ENCODE results near the gene PWWP2B. TPM values are rescaled to one million over a fixed set of nuclear protein-coding genes. Genes with fewer than 3 reads are reported as not detected.
"Not testable (repeated sequence)": the region's sequence is repeated elsewhere in the genome, so short reads cannot be mapped to it uniquely, and the experiment has no call there.

The PWWP2B gene
- total and polyA plus RNA-seq, 4 donors: 4.8 to 12.0 (median 10.3) TPM

DNA sequence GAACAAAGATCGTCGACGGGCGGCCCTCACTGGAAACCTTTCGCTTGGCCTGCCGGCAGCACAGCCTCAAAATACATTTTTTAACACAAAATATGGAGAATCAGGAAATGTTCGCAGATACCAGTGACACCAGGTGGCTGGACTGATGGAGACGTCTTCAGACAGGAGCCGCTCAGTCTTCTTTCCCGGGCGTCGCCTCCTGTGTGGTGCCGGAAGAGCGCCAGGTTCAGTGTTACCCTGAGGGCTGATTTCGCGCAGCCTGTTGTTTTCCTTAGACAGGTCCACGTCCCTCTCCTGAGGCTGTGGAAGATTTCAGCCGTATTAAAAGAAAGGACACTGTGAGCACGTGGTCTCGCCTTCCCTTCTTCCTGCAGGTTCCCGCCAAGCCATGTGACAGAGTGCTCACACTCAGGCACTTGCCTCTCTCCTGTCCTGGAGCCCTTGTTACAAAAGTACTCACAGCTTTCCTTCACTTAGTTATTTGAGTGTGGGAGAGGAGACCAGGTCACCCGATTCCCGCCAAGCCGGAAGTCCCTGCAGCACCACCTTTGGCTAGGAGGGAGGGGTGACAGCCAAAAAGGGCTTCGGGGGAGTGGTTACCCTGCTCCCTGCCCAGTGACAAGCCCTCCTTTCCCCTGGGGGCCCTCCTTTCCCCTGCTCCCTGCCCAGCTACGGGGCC, 21.7 kb upstream of the PWWP2B start:
- H3K27ac ChIP-seq (ENCODE audit: low read depth, low read length): no peak overlapping the region
- no peaks in the 10 kb centered on the region for H3K4me1 ChIP-seq (ENCODE audit: control insufficient read depth, insufficient read depth, low read length)
- DNase-seq (ENCODE audit: low read depth in 4 of 6, low spot score in 6 of 6): no peak
- WGBS (ENCODE audit: insufficient coverage): 79% methylated on average over 18 of the region's 26 CpGs
- H3K36me3 ChIP-seq (ENCODE audit: control insufficient read depth, insufficient read depth, low read length): peaks cover 59% of the 10 kb centered on the region
- H3K27me3 ChIP-seq (ENCODE audit: control insufficient read depth, insufficient read depth, low read length): no peaks in the 10 kb centered on the region
- no peak overlapping the region for H3K4me3 ChIP-seq (ENCODE audit: low read depth, low read length)
- H3K9me3 ChIP-seq (ENCODE audit: control insufficient read depth, insufficient read depth, low read length): no peaks in the 10 kb centered on the region

DNA sequence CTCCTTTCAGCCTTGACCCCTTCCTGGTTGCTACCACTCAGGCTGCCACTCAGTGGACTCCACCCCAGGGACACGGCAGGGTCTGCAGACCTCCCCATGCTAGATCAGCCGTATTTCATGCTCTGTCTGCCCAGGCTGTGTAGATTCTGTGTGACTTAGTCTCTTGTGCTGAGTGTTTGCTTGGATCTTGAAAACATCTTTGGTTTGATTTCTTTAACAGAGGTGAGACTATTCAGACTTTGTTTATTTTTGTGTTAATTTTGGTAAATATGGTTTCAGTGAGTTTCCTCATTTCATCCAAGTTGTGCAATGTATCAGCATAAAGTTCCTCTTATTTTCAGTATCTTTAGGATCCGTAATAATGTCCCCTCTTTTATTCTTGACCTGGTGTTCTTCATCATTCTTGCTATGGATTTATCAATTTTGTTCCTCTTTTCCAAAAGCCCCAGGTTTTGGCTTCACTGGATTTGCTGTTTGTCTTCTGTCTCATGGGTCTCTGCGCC, 21.2 kb upstream of the PWWP2B start:
- Histone ChIP-seq H3K36me3 (ENCODE audit: control insufficient read depth, insufficient read depth, low read length) (peaks cover 54% of the 10 kb centered on the region), H3K4me1 (ENCODE audit: control insufficient read depth, insufficient read depth, low read length) (no peaks in the 10 kb centered on the region), H3K9me3 (ENCODE audit: control insufficient read depth, insufficient read depth, low read length) (no peaks in the 10 kb centered on the region), H3K4me3 (ENCODE audit: low read depth, low read length) (no peak overlapping the region), H3K27me3 (ENCODE audit: control insufficient read depth, insufficient read depth, low read length) (no peaks in the 10 kb centered on the region), H3K27ac (ENCODE audit: low read depth, low read length) (no peak overlapping the region)
- 60% methylated on average over 2 of the region's 4 CpGs for WGBS (ENCODE audit: insufficient coverage)
- DNase-seq (ENCODE audit: low read depth in 4 of 6, low spot score in 6 of 6): no peak

DNA sequence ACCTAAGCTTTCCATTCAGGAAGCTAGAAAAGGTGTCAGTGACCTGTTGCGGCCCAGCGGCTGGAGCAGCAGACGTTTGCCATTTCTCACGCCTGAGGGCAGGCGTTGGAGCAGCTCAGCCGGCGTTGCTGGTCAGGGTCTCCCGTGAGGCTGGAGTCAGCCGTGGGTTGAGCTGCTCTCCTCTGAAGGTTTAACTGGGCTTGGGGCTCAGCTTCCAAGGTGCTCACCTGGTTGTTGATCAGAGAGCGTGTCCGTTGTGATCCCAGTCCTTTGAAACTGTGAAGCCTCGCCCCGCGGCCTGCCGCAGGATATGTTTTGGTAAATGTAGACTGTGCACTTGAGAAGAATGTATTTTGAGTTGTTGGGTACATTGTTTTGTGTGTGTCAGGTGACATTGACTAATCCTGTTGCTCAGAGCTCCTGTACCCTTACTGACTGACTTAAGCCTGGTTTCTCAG, 20.6 kb upstream of the PWWP2B start:
- Histone ChIP-seq H3K4me1 (ENCODE audit: control insufficient read depth, insufficient read depth, low read length) (no peaks in the 10 kb centered on the region), H3K9me3 (ENCODE audit: control insufficient read depth, insufficient read depth, low read length) (peaks cover 1% of the 10 kb centered on the region), H3K27ac (ENCODE audit: low read depth, low read length) (no peak overlapping the region), H3K4me3 (ENCODE audit: low read depth, low read length) (no peak overlapping the region), H3K36me3 (ENCODE audit: control insufficient read depth, insufficient read depth, low read length) (peaks cover 48% of the 10 kb centered on the region), H3K27me3 (ENCODE audit: control insufficient read depth, insufficient read depth, low read length) (no peaks in the 10 kb centered on the region)
- no peak for DNase-seq (ENCODE audit: low read depth in 4 of 6, low spot score in 6 of 6)
- WGBS (ENCODE audit: insufficient coverage): 78% methylated on average over 14 of the region's 15 CpGs

DNA sequence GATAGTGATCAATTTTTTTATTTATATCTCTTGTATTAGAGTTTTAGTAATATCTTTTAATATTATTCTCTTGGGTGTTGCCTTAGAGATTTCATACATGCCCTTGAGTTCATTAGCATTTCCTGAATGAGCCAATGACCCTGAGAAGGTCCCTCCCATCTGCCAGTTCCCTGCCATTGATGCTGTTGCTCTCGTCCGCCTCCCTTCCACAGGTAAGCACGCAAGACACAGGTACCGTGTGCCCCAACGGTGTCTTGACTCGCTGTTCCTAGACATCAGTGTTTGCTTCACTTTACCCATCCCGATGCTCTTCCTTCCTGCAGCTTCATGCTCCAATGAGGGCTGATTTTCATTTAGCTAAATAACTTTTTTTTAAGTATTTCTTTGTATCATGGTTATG, 19.7 kb upstream of the PWWP2B start:
- WGBS (ENCODE audit: insufficient coverage): 83% methylated on average over 2 of the region's 7 CpGs
- DNase-seq (ENCODE audit: low read depth in 4 of 6, low spot score in 6 of 6): no peak

DNA sequence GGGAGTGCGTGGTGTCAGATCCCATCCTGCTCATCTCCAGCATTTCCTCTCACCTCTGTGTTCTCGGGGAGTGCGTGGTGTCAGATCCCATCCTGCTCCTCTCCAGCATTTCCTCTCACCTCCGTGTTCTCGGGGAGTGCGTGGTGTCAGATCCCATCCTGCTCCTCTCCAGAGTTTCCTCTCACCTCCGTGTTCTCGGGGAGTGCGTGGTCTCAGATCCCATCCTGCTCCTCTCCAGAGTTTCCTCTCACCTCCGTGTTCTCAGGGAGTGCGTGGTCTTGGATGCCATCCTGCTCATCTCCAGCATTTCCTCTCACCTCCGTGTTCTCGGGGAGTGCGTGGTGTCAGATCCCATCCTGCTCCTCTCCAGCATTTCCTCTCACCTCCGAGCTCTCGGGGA, 18.0 kb upstream of the PWWP2B start:
- not testable (repeated sequence) for H3K9me3 ChIP-seq (ENCODE audit: control insufficient read depth, insufficient read depth, low read length)

More for the DNA sequence above, 19.7 kb upstream of the PWWP2B start:
- Histone ChIP-seq H3K4me1 (ENCODE audit: control insufficient read depth, insufficient read depth, low read length) (no peaks in the 10 kb centered on the region), H3K9me3 (ENCODE audit: control insufficient read depth, insufficient read depth, low read length) (peaks cover 1% of the 10 kb centered on the region), H3K36me3 (ENCODE audit: control insufficient read depth, insufficient read depth, low read length) (peaks cover 40% of the 10 kb centered on the region), H3K27ac (ENCODE audit: low read depth, low read length) (no peak overlapping the region), H3K4me3 (ENCODE audit: low read depth, low read length) (no peak overlapping the region), H3K27me3 (ENCODE audit: control insufficient read depth, insufficient read depth, low read length) (no peaks in the 10 kb centered on the region)

DNA sequence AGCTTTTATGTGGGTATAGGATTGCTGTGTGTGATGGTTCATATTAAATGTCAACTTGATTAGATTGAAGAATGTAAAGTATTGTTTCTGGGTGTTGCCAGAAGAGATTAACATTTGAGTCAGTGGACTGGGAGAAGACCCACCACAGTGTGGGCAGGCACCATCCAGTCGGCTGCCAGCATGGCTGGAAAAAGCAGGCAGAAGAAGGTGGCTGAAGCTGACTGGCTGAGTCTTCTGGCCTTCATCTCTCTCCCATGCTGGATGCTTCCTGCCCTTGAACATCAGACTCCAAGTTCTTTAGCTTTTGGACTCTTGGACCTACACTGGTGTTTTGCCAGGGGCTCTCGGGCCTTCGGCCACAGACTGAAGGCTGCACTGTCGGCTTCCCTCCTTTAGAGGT, 16.0 kb upstream of the PWWP2B start:
- peaks cover 13% of the 10 kb centered on the region for H3K36me3 ChIP-seq (ENCODE audit: control insufficient read depth, insufficient read depth, low read length)
- H3K27me3 ChIP-seq (ENCODE audit: control insufficient read depth, insufficient read depth, low read length); H3K4me3 ChIP-seq (ENCODE audit: low read depth, low read length); H3K9me3 ChIP-seq (ENCODE audit: control insufficient read depth, insufficient read depth, low read length); H3K4me1 ChIP-seq (ENCODE audit: control insufficient read depth, insufficient read depth, low read length); H3K27ac ChIP-seq (ENCODE audit: low read depth, low read length); DNase-seq (ENCODE audit: low read depth in 4 of 6, low spot score in 6 of 6): not testable (repeated sequence)
- WGBS (ENCODE audit: insufficient coverage): 92% methylated on average over 4 of the region's 4 CpGs

More for the DNA sequence above, 18.0 kb upstream of the PWWP2B start:
- H3K4me3 ChIP-seq (ENCODE audit: low read depth, low read length); DNase-seq (ENCODE audit: low read depth in 4 of 6, low spot score in 6 of 6); H3K27me3 ChIP-seq (ENCODE audit: control insufficient read depth, insufficient read depth, low read length); H3K27ac ChIP-seq (ENCODE audit: low read depth, low read length); H3K4me1 ChIP-seq (ENCODE audit: control insufficient read depth, insufficient read depth, low read length): not testable (repeated sequence)
- peaks cover 30% of the 10 kb centered on the region for H3K36me3 ChIP-seq (ENCODE audit: control insufficient read depth, insufficient read depth, low read length)
- 91% methylated on average over 12 of the region's 16 CpGs for WGBS (ENCODE audit: insufficient coverage)

DNA sequence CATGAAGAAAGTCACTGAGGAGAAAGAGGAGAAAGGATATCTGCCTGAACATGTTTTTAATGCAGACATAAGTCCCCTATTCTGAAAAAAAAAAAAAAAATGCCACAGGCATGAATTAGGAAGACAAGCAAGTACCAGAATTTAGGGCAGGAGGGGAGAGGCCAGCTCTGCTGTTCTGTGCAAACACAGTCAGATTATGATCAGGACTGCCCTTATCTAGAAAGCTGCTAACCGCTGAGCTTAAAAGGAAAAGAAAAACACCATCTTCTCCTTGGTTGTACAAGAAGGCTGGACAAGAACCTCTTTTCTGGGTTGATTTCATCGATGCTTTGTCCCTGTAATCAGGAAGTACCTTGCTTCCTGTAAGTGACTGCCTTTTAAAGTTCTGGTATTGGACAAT, 15.3 kb upstream of the PWWP2B start:
- Histone ChIP-seq H3K4me3 (ENCODE audit: low read depth, low read length) (no peak overlapping the region), H3K9me3 (ENCODE audit: control insufficient read depth, insufficient read depth, low read length) (peaks cover 1% of the 10 kb centered on the region), H3K4me1 (ENCODE audit: control insufficient read depth, insufficient read depth, low read length) (no peaks in the 10 kb centered on the region), H3K36me3 (ENCODE audit: control insufficient read depth, insufficient read depth, low read length) (peaks cover 8% of the 10 kb centered on the region), H3K27me3 (ENCODE audit: control insufficient read depth, insufficient read depth, low read length) (no peaks in the 10 kb centered on the region), H3K27ac (ENCODE audit: low read depth, low read length) (no peak overlapping the region)
- no peak for DNase-seq (ENCODE audit: low read depth in 4 of 6, low spot score in 6 of 6)
- WGBS (ENCODE audit: insufficient coverage): 93% methylated on average over 2 of the region's 2 CpGs

DNA sequence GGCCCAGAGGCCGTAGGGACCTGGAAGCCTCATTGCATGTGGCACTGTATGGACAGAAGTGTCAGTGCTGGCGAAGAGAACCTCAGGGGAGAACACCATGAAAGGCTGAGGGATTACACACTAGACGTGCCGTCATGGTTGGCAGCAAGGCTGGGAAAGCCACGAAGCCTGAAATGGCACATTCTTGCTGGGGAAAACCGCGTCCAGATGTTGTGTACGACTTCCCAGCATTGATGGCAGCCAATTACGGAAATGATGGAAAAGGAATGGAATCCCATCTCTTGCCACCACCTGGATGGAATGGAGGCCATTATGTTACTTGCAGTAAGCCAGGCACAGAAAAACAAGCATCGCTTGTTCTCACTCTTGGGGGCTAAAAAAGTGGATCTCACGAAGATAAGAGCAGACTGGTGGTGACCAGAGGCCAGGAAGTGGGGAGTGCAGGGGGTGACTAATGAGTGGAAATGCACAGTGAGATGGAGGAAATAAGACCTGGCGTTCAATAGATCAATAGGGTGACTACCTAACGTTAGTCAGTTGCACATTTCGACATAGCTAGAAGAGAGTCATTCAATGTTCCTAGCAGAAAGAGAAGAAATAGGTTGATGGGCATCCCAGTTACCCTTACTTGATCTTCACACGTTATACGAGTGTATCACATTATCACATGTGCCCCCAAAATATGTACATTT, 14.6 kb upstream of the PWWP2B start:
- WGBS (ENCODE audit: insufficient coverage): 92% methylated on average over 14 of the region's 16 CpGs
- Histone ChIP-seq H3K4me1 (ENCODE audit: control insufficient read depth, insufficient read depth, low read length) (peaks cover 1% of the 10 kb centered on the region), H3K27me3 (ENCODE audit: control insufficient read depth, insufficient read depth, low read length) (no peaks in the 10 kb centered on the region), H3K4me3 (ENCODE audit: low read depth, low read length) (no peak overlapping the region), H3K27ac (ENCODE audit: low read depth, low read length) (no peak overlapping the region), H3K36me3 (ENCODE audit: control insufficient read depth, insufficient read depth, low read length) (peaks cover 7% of the 10 kb centered on the region), H3K9me3 (ENCODE audit: control insufficient read depth, insufficient read depth, low read length) (peaks cover 1% of the 10 kb centered on the region)
- no peak for DNase-seq (ENCODE audit: low read depth in 4 of 6, low spot score in 6 of 6)

DNA sequence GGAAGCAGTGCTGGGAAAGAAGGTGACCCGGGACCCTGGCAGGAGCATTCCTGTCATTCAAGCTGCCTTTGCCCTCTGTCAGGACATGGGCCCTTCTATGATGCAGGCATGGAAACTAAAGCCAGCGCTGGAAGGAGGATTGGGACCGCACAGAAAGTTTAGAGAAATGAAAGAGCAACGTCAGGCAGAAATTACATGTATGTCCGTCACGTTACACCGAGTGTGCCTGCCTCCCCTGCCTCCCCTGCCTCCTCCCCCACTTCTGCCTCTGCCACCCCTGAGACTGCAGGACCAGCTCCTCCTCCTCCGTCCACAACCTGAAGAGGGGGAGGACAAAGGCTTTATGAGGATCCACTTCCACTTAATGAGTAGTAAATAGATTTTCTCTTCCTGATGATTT, 13.9 kb upstream of the PWWP2B start:
- H3K4me3 ChIP-seq (ENCODE audit: low read depth, low read length): no peak overlapping the region
- peaks cover 1% of the 10 kb centered on the region for H3K9me3 ChIP-seq (ENCODE audit: control insufficient read depth, insufficient read depth, low read length)
- H3K36me3 ChIP-seq (ENCODE audit: control insufficient read depth, insufficient read depth, low read length): peaks cover 5% of the 10 kb centered on the region
- H3K4me1 ChIP-seq (ENCODE audit: control insufficient read depth, insufficient read depth, low read length): peaks cover 7% of the 10 kb centered on the region
- H3K27ac ChIP-seq (ENCODE audit: low read depth, low read length): no peak overlapping the region
- no peaks in the 10 kb centered on the region for H3K27me3 ChIP-seq (ENCODE audit: control insufficient read depth, insufficient read depth, low read length)
- DNase-seq (ENCODE audit: low read depth in 4 of 6, low spot score in 6 of 6): no peak
- WGBS (ENCODE audit: insufficient coverage): 75% methylated on average over 1 of the region's 8 CpGs

DNA sequence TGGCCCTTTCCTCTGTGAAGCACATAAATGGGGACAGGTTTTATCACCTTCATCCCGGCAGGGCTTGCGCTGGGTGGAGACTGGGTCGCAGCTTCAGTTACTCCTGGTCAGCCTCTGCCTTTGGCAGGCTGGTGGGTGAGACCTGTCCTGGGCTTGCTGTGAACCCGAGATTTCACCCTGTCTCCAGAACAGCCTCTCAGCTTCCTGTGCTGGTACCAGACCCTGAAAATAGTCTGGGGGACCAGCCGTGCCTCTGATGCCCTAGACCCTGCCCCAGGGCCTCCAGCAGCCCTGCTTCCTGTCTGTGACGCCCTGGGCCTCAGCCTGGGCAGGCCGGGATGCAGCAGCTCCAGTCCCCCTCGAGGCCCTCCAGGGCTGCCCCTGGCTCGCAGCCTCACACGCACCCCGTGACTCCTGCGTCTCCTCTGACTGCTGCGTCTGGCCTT, 13.2 kb upstream of the PWWP2B start:
- H3K4me3 ChIP-seq (ENCODE audit: low read depth, low read length): no peak overlapping the region
- H3K4me1 ChIP-seq (ENCODE audit: control insufficient read depth, insufficient read depth, low read length): peaks cover 7% of the 10 kb centered on the region
- 64% methylated on average over 13 of the region's 13 CpGs for WGBS (ENCODE audit: insufficient coverage)
- H3K27me3 ChIP-seq (ENCODE audit: control insufficient read depth, insufficient read depth, low read length): no peaks in the 10 kb centered on the region
- no peak for DNase-seq (ENCODE audit: low read depth in 4 of 6, low spot score in 6 of 6)
- peaks cover 3% of the 10 kb centered on the region for H3K36me3 ChIP-seq (ENCODE audit: control insufficient read depth, insufficient read depth, low read length)
- H3K27ac ChIP-seq (ENCODE audit: low read depth, low read length): no peak overlapping the region
- peaks cover 1% of the 10 kb centered on the region for H3K9me3 ChIP-seq (ENCODE audit: control insufficient read depth, insufficient read depth, low read length)

Measured in spinal cord (tissue), 10 donors.